COR-L47 (cell line): ENCODE results near the gene SPACA5.
"Not testable (repeated sequence)": the region's sequence is repeated elsewhere in the genome, so short reads cannot be mapped to it uniquely, and the experiment has no call there.

Experiments used
- DNase-seq: peaks from one replicate; lab custom pipeline; 2025; lab: John Stamatoyannopoulos, UW

SPACA5 gene

GRCh38 chrX:48021026-48021900 lies 14.5 kb downstream of the SPACA5 start:
- DNase-seq = no peak

- no peak for DNase-seq
These were observed 15.3 kb downstream of the SPACA5 start for GRCh38 chrX:48022100-48022499.

DNA sequence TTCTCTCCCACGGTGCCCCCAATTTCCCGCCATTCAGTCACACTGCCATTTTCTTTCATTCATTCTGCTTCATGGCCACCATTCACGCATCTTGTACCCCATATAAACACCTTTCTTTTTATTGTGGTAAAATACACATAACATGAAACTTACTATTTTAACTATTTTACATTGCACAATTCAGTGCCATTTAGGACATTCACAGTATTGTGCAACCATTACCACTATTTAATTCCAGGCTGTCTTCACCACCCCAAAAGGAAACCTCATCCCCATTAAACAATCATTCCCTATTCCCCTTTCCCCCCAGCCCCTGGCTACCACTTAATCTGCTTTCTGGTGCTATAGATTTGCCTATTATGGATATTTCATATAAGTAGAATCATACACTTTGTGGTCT lies 15.9 kb downstream of the SPACA5 start:
- DNase-seq = no peak

- DNase-seq = no peak
These were observed 18.8 kb downstream of the SPACA5 start for GRCh38 chrX:48025561-48025960.

DNA sequence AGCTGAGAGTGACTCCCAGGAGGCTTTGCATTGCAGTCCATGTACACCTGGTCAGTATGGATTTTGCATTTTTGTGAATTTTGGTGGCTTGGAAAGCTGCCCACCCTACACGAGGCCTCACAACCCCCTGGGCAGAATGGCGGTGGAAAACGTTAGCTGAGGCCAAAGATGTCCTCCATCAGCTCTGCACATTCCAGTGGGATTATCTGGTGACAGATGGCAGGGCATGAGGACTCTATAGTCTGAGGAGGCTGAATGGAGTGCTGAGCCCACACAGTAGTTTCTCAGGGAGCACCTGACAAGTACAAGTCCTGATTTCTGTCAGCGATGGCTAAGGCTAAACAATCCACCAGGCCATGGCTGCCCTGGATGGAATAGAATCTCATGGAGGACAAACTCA lies 20.8 kb downstream of the SPACA5 start:
- not testable (repeated sequence) for DNase-seq

DNA sequence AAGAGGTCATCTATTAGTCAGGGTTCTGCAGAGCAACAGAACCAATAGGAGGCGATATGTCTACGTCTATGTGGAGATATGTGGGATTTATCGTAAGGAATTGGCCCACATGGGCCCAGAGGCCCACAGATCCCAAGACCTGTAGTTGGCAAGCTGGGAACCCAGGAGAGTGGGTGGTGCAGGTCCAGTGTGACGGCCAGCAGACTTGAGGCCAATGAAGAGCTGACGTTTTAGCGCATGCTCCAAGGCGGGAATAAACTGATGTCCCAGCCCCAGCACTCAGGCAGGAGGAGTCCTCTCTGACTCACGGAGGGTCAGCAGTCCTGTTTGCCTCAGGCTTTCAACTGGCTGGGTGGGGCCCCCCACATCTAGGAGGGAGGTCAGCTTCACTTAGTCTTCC lies 21.3 kb downstream of the SPACA5 start:
- no peak for DNase-seq

- no peak for DNase-seq
These were observed 23.4 kb downstream of the SPACA5 start for GRCh38 chrX:48030237-48030636.

- not testable (repeated sequence) for DNase-seq
These were observed 23.9 kb downstream of the SPACA5 start for GRCh38 chrX:48030641-48031173.

GRCh38 chrX:48035891-48036290 lies 29.1 kb downstream of the SPACA5 start:
- DNase-seq = no peak

- DNase-seq = no peak
These were observed 36.3 kb downstream of the SPACA5 start for GRCh38 chrX:48043056-48043455.

GRCh38 chrX:48045410-48046311 lies 38.9 kb downstream of the SPACA5 start:
- DNase-seq = no peak

DNA sequence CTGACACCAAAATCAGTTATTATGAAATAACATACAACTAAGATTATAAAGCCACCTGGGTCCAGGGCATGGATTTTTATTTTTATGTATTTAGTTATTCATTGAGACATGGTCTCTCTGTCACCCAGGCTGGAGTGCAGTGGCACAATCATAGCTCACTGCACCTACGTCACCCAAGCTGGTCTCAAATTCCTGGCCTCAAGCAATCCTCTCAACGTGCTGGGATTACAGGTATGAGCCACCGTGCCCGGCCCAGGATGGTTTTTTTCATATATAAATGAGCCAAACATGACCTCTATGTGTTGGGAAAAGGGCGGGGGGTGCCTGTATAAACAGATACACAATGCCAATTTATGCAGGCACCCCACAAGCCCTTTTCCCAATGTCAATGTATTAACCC lies 40.1 kb downstream of the SPACA5 start:
- DNase-seq = no peak

GRCh38 chrX:48058621-48059295 lies 52.0 kb downstream of the SPACA5 start:
- no peak for DNase-seq

DNA sequence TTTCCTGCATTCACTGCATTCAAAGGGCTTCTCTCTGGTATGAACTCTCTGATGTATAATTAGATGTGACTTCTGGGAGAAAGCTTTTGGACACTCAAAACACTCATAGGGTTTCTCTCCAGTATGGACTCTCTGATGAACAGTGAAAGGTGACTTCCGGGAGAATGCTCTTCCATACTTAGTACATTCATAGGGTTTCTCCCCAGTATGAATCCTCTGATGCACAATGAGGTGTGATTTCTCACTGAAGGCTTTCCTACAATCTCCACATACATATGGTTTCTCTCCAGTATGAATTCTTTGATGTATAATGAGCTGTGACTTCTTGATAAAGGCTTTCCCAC lies 52.5 kb downstream of the SPACA5 start:
- no peak for DNase-seq
